Stimulated activated memory B cell treated with anti-CD40 and anti-IgM and Interleukin-4, amounts not matched to agents 10 μg/mL and 1 μg/mL and 100 μg/mL, for 72 hours (primary cell): Measurements from ENCODE around the gene EBF3.

Experiments
- ATAC-seq: fragments of 150-1000 bp; cut with Tn5 transposase; 2 replicates; pipeline ENCODE4 v1.10.0; 2021
- H3K27ac Mint-ChIP-seq: one replicate; pipeline ENCODE4 v1.8.0; 2022; ENCODE audit warnings: mild to moderate bottlenecking, mixed read lengths
- H3K27me3 Mint-ChIP-seq: one replicate; pipeline ENCODE4 v1.8.0; 2022; ENCODE audit warnings: mixed read lengths
- H3K36me3 Mint-ChIP-seq: one replicate; pipeline ENCODE4 v1.8.0; 2022; ENCODE audit warnings: mixed read lengths
- H3K4me1 Mint-ChIP-seq: one replicate; pipeline ENCODE4 v1.8.0; 2022; ENCODE audit warnings: mixed read lengths
- H3K4me3 Mint-ChIP-seq: one replicate; pipeline ENCODE4 v1.8.0; 2022; ENCODE audit warnings: mild to moderate bottlenecking, moderate library complexity, mixed read lengths
- H3K9me3 Mint-ChIP-seq: one replicate; pipeline ENCODE4 v1.8.0; 2022; ENCODE audit warnings: mixed read lengths

EBF3 gene, protein sequence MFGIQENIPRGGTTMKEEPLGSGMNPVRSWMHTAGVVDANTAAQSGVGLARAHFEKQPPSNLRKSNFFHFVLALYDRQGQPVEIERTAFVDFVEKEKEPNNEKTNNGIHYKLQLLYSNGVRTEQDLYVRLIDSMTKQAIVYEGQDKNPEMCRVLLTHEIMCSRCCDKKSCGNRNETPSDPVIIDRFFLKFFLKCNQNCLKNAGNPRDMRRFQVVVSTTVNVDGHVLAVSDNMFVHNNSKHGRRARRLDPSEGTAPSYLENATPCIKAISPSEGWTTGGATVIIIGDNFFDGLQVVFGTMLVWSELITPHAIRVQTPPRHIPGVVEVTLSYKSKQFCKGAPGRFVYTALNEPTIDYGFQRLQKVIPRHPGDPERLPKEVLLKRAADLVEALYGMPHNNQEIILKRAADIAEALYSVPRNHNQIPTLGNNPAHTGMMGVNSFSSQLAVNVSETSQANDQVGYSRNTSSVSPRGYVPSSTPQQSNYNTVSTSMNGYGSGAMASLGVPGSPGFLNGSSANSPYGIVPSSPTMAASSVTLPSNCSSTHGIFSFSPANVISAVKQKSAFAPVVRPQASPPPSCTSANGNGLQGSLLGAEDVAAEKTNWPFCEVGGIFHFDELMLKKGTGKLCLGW

GRCh38 chr10:129963641-129964501, at the start of gene EBF3:
TSS of gene EBF3 (minus strand) at chr10:129964274. CDS start at chr10:129963768, 506 bp downstream.
- H3K36me3 Mint-ChIP-seq, result no peaks in the 10 kb centered on the region
- no peaks in the 10 kb centered on the region for H3K9me3 Mint-ChIP-seq
- no peak for ATAC-seq
- no peak within 1 kb of the TSS for H3K27ac Mint-ChIP-seq
- peaks cover 6% of the 10 kb centered on the region for H3K4me1 Mint-ChIP-seq
- peak within 1 kb of the TSS; percentile 70 for H3K4me3 Mint-ChIP-seq
- peaks cover 67% of the 10 kb centered on the region for H3K27me3 Mint-ChIP-seq

DNA sequence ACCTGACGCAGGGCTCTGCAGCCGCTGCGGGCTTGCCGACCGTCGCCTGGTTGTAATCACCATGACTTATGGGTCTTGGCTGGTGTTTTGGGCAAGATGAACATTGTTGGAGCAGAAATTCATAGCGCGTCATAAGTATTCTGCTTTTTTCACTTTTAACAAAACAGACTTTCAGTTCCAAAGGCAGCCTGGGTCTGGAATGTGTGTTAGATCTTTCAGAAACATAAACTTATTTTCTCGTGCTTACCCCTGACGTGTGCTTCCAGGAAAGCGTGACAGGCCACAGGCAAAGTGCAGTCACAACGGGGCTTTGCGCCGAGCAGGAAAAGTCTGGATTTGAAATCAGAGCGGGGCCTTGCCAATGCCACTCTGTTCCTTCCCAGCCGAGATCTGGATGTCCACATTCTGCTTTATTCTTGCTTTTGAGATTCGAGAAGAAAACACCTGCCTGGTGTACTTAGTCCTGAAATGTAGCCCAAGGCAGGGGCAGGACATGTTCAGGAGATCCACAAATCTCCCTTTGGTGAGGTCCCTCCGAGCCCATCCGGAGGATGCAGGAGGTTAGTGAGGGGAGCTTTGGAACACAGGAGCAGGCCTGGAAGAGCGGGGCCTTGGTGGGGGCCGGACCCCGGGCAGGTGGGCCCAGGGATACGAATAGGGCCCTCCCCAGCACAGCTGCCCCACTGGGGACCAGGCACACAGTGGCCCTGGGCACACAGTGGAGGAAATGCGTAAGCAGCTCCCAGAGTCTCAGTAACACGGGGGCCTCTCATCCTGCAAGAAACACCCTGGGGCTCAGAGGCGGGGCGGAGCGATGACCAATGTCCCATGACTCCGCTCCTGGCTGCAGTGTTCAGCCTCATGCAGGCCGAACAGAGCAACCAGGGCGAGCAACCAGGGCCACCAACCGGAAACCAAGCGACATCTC, 49.5 kb upstream of the EBF3 start:
- Mint-ChIP-seq H3K4me3 (no peak overlapping the region), H3K4me1 (no peaks in the 10 kb centered on the region), H3K9me3 (no peaks in the 10 kb centered on the region), H3K36me3 (no peaks in the 10 kb centered on the region), H3K27me3 (peaks cover 18% of the 10 kb centered on the region), H3K27ac (no peak overlapping the region)
- no peak for ATAC-seq

GRCh38 chr10:130012129-130012528, 48.1 kb upstream of the EBF3 start:
- H3K9me3 Mint-ChIP-seq, result no peaks in the 10 kb centered on the region
- H3K36me3 Mint-ChIP-seq, result no peaks in the 10 kb centered on the region
- no peak for ATAC-seq
- peaks cover 21% of the 10 kb centered on the region for H3K27me3 Mint-ChIP-seq
- H3K27ac Mint-ChIP-seq, result no peak overlapping the region
- no peak overlapping the region for H3K4me3 Mint-ChIP-seq
- H3K4me1 Mint-ChIP-seq, result no peaks in the 10 kb centered on the region

DNA sequence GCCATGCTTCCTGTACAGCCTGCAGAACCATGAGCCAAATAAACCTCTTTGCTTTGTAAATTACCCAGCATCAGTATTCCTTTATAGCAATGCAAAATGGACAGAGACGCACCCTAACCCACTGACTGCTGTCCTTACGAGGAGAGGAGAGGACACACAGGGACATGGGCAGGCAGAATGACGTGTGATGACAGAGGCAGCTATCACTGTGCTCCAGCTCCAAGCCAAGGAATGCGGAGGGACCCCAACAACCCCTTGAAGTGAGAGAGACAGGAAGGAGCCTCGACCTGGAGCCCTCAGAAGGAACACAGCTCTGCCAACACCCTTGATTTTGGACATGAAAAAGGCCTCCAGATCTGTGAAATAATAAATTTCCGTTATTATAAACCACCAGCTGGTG, 46.6 kb upstream of the EBF3 start:
- H3K27me3 Mint-ChIP-seq, result peaks cover 21% of the 10 kb centered on the region
- H3K4me1 Mint-ChIP-seq, result no peaks in the 10 kb centered on the region
- H3K4me3 Mint-ChIP-seq, result no peak overlapping the region
- H3K27ac Mint-ChIP-seq, result no peak overlapping the region
- no peak for ATAC-seq
- H3K9me3 Mint-ChIP-seq, result peaks cover 2% of the 10 kb centered on the region
- H3K36me3 Mint-ChIP-seq, result no peaks in the 10 kb centered on the region

DNA sequence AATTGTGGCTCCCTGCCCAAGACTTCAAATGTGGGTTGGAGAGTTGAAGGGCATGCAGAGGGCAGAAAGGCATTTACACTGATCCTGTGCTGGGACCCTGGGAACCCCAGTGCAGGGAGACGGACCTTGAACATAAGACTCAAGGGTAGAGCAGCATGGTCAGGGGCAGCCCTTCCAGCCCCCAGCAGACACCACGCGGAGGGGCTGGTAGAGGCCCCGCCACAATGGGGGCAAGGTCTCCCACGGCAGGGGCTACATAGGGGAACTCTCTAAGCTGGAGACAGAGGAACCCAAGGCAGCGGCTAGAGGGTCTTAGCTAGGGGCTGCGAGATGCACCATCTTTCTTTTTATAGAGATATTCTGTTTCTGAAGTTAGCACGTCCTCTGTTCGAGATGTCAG, 45.2 kb upstream of the EBF3 start:
- peaks cover 5% of the 10 kb centered on the region for H3K9me3 Mint-ChIP-seq
- no peaks in the 10 kb centered on the region for H3K4me1 Mint-ChIP-seq
- peak; percentile 42 for ATAC-seq
- H3K36me3 Mint-ChIP-seq, result no peaks in the 10 kb centered on the region
- no peak overlapping the region for H3K27ac Mint-ChIP-seq
- H3K4me3 Mint-ChIP-seq, result no peak overlapping the region
- peaks cover 21% of the 10 kb centered on the region for H3K27me3 Mint-ChIP-seq

- H3K4me1 Mint-ChIP-seq, result no peaks in the 10 kb centered on the region
- ATAC-seq, result no peak
- peaks cover 7% of the 10 kb centered on the region for H3K27me3 Mint-ChIP-seq
- no peaks in the 10 kb centered on the region for H3K36me3 Mint-ChIP-seq
- no peak overlapping the region for H3K27ac Mint-ChIP-seq
- H3K4me3 Mint-ChIP-seq, result no peak overlapping the region
- peaks cover 5% of the 10 kb centered on the region for H3K9me3 Mint-ChIP-seq
These were observed 39.9 kb upstream of the EBF3 start for GRCh38 chr10:130003787-130004613.

DNA sequence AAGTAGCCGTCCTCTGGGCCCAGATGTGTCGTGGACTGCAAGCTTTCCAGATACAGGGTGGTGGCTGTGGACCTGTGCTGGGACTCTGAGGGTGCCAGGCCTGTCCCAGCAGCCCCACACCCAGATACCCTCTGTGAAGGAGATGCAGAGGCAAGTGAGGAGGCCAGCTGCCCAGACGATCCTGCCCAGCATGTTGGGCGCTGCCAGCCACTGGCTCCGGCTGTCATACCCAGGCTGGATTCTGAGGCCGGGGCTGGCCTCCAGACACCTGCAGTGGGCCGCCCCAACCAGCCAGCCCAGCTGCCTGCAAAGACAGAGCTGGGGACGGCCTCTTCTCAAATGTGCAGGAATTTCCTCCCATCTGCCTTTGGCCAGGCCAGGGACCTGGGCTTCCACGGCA, 39.1 kb upstream of the EBF3 start:
- Mint-ChIP-seq H3K27me3 (no peaks in the 10 kb centered on the region), H3K27ac (no peak overlapping the region), H3K4me1 (no peaks in the 10 kb centered on the region), H3K36me3 (no peaks in the 10 kb centered on the region), H3K9me3 (peaks cover 8% of the 10 kb centered on the region), H3K4me3 (no peak overlapping the region)
- no peak for ATAC-seq

DNA sequence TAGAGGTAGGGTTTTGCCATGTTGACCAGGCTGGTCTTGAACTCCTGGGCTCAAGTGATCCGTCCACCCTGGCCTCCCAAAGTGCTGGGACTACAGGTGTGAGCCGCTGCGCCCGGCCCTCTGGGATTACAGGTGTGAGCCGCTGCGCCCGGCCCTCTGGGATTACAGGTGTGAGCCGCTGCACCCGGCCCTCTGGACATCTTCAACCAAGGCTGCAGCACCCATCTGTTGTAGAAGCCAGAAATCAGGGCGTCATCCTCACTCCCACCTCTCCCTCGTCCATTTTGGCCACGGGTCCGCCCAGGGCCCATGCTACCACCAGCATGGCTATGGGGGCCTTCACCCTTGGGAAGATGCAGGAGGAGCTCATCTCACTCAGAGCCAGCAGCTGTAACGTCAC, 38.5 kb upstream of the EBF3 start:
- Mint-ChIP-seq H3K4me1 (no peaks in the 10 kb centered on the region), H3K27ac (no peak overlapping the region), H3K9me3 (peaks cover 8% of the 10 kb centered on the region), H3K27me3 (no peaks in the 10 kb centered on the region), H3K36me3 (no peaks in the 10 kb centered on the region), H3K4me3 (no peak overlapping the region)
- no peak for ATAC-seq

DNA sequence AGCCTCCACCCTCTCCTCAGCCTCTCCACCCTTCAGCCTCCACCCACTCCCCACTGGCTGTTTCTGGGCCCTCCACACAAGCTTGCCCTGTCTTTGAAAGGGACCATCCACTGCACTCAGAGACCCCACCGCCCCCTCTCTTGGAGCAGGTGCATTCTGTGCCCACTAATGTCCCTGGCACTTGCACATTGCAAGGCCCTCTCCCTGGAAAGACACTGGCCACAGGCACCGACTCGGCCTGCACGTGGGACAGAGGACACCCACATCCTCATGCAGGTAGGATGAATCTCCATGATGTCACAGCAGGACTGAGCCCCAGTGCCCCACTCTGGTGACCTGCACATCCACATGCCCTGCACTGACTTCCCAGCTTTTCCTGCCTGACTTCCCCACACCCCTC, 36.8 kb upstream of the EBF3 start:
- Mint-ChIP-seq H3K36me3 (no peaks in the 10 kb centered on the region), H3K4me3 (no peak overlapping the region), H3K9me3 (peaks cover 8% of the 10 kb centered on the region), H3K4me1 (no peaks in the 10 kb centered on the region), H3K27me3 (no peaks in the 10 kb centered on the region), H3K27ac (no peak overlapping the region)
- peak; percentile 34 for ATAC-seq

GRCh38 chr10:129999140-129999539, 35.1 kb upstream of the EBF3 start:
- peaks cover 8% of the 10 kb centered on the region for H3K9me3 Mint-ChIP-seq
- H3K4me3 Mint-ChIP-seq, result no peak overlapping the region
- no peak overlapping the region for H3K27ac Mint-ChIP-seq
- no peaks in the 10 kb centered on the region for H3K4me1 Mint-ChIP-seq
- no peak for ATAC-seq
- no peaks in the 10 kb centered on the region for H3K36me3 Mint-ChIP-seq
- peaks cover 11% of the 10 kb centered on the region for H3K27me3 Mint-ChIP-seq

DNA sequence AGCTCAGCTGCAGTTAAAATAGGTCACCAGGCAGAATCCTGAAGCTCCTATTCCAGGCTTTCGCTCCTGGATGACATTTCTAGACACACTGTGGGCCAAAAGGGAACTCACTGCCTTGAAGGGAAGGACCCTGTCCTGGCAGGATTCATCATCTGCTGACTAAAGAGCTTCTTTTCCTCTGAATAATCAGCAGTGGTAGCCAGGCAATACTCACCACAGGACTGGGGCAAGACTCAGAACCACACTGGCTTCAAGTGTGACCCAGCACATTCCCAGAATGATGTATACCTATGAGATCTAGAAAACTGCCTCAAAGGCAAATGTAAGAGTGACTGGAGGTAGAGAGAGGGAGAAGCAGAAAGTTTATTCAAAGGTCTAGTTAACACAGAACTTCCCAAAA, 29.5 kb upstream of the EBF3 start:
- Mint-ChIP-seq H3K27me3 (peaks cover 28% of the 10 kb centered on the region), H3K9me3 (peaks cover 15% of the 10 kb centered on the region), H3K36me3 (no peaks in the 10 kb centered on the region)

GRCh38 chr10:129992356-129992755, 28.3 kb upstream of the EBF3 start:
- H3K9me3 Mint-ChIP-seq, result peaks cover 15% of the 10 kb centered on the region
- ATAC-seq, result no peak
- no peak overlapping the region for H3K27ac Mint-ChIP-seq
- no peaks in the 10 kb centered on the region for H3K4me1 Mint-ChIP-seq
- peaks cover 29% of the 10 kb centered on the region for H3K27me3 Mint-ChIP-seq
- no peak overlapping the region for H3K4me3 Mint-ChIP-seq
- H3K36me3 Mint-ChIP-seq, result no peaks in the 10 kb centered on the region

More for the DNA sequence above, 29.5 kb upstream of the EBF3 start:
- no peak for ATAC-seq
- H3K4me1 Mint-ChIP-seq, result no peaks in the 10 kb centered on the region
- H3K27ac Mint-ChIP-seq, result no peak overlapping the region
- no peak overlapping the region for H3K4me3 Mint-ChIP-seq

- no peak for ATAC-seq
- H3K4me1 Mint-ChIP-seq, result no peaks in the 10 kb centered on the region
- H3K36me3 Mint-ChIP-seq, result peaks cover 6% of the 10 kb centered on the region
- H3K4me3 Mint-ChIP-seq, result no peak overlapping the region
- peaks cover 19% of the 10 kb centered on the region for H3K9me3 Mint-ChIP-seq
- H3K27me3 Mint-ChIP-seq, result peaks cover 60% of the 10 kb centered on the region
- H3K27ac Mint-ChIP-seq, result no peak overlapping the region
These were observed 18.8 kb upstream of the EBF3 start for GRCh38 chr10:129982825-129983224.

- ATAC-seq, result no peak
- H3K4me3 Mint-ChIP-seq, result no peak overlapping the region
- H3K4me1 Mint-ChIP-seq, result no peaks in the 10 kb centered on the region
- no peak overlapping the region for H3K27ac Mint-ChIP-seq
- peaks cover 80% of the 10 kb centered on the region for H3K27me3 Mint-ChIP-seq
- H3K36me3 Mint-ChIP-seq, result peaks cover 6% of the 10 kb centered on the region
- H3K9me3 Mint-ChIP-seq, result peaks cover 14% of the 10 kb centered on the region
These were observed 14.9 kb upstream of the EBF3 start for GRCh38 chr10:129978980-129979379.
